CD4-positive, CD25-positive, alpha-beta regulatory T cell (primary cell): ENCODE results near the gene ITGB1. TPM values are rescaled to one million over a fixed set of nuclear protein-coding genes. Genes with fewer than 3 reads are reported as not detected.
"Not testable (repeated sequence)": the region's sequence is repeated elsewhere in the genome, so short reads cannot be mapped to it uniquely, and the experiment has no call there.

Experiments used
- ATAC-seq, 2 donors: fragments of 150-1000 bp; cut with Tn5 transposase; one replicate each; pipeline ENCODE4 v1.10.0; 2021; ENCODE audit warnings: low read depth in 2 of 2, moderate number of reproducible peaks in 2 of 2, moderate library complexity in 1 of 2
- DNase-seq, 3 donors: peaks; one replicate each; pipeline versions ENCODE4 v3.0.0 to v3.0.0-alpha.2; 2012 to 2022; ENCODE audit warnings: mixed read lengths in 1 of 3
- H3K27ac ChIP-seq: one replicate; pipeline ENCODE4 v1.7.0; 2013; ENCODE audit warnings: mild to moderate bottlenecking, low read length; ENCODE audit not compliant: insufficient read depth, poor library complexity, severe bottlenecking
- H3K27me3 ChIP-seq: one replicate; pipeline ENCODE4 v1.7.0; 2013; ENCODE audit warnings: low read length; ENCODE audit not compliant: control insufficient read depth, insufficient read depth
- H3K36me3 ChIP-seq: one replicate; pipeline ENCODE4 v1.7.0; 2013; ENCODE audit warnings: mild to moderate bottlenecking, low read length, moderate library complexity; ENCODE audit not compliant: control insufficient read depth, insufficient read depth
- H3K4me1 ChIP-seq: 2 replicates; pipeline ENCODE4 v1.7.0; 2013; ENCODE audit warnings: mild to moderate bottlenecking, low read length; ENCODE audit not compliant: insufficient read depth, control insufficient read depth, poor library complexity, severe bottlenecking
- H3K4me3 ChIP-seq: one replicate; pipeline ENCODE4 v1.7.0; 2013; ENCODE audit warnings: low read depth, mild to moderate bottlenecking, low read length, moderate library complexity
- H3K9me3 ChIP-seq, 2 experiments: 1 replicate in 1 of 2; 2 replicates in 1 of 2; pipeline ENCODE4 v1.7.0; 2013; ENCODE audit warnings: low read length in 2 of 2, mild to moderate bottlenecking in 1 of 2, moderate library complexity in 1 of 2; ENCODE audit not compliant: control insufficient read depth in 2 of 2
- H3K27ac Mint-ChIP-seq, 3 donors: one replicate each; pipeline ENCODE4 v1.8.0; 2020 to 2022; ENCODE audit warnings: mild to moderate bottlenecking in 3 of 3, mixed read lengths in 3 of 3, moderate library complexity in 2 of 3
- H3K27me3 Mint-ChIP-seq: one replicate; pipeline ENCODE4 v1.8.0; 2022; ENCODE audit warnings: mild to moderate bottlenecking, mixed read lengths
- H3K36me3 Mint-ChIP-seq: one replicate; pipeline ENCODE4 v1.8.0; 2020; ENCODE audit warnings: mixed read lengths
- H3K4me1 Mint-ChIP-seq, 4 donors: one replicate each; pipeline ENCODE4 v1.8.0; 2020 to 2022; ENCODE audit warnings: mixed read lengths in 4 of 4, mild to moderate bottlenecking in 1 of 4
- H3K4me3 Mint-ChIP-seq, 4 donors: one replicate each; pipeline ENCODE4 v1.8.0; 2020 to 2022; ENCODE audit warnings: mild to moderate bottlenecking in 4 of 4, mixed read lengths in 4 of 4, moderate library complexity in 3 of 4
- H3K9me3 Mint-ChIP-seq, 7 donors: one replicate each; pipeline ENCODE4 v1.8.0; 2020 to 2022; ENCODE audit warnings: mixed read lengths in 7 of 7, mild to moderate bottlenecking in 3 of 7, moderate library complexity in 2 of 7
- polyA plus RNA-seq, 4 donors: library from polyadenylated mRNA; unstranded; fragments of 300-500 nt; fragmentation: Illumina TruSeq; gene quantifications; one replicate each; pipeline ENCODE4 v1.2.3, GENCODE V29; 2021
- total RNA-seq: library from RNA; stranded (reverse); gene quantifications from one replicate; pipeline ENCODE4 v1.2.3, GENCODE V29; 2022

ITGB1 gene
- total RNA-seq (524 TPM), polyA plus RNA-seq (100 to 1,000 TPM; 360 to 577 (median 469) TPM)

GRCh38 chr10:32958085-32959005 is at the start of gene ITGB1:
Gene ITGB1, minus strand, starts transcription at chr10:32958230. Its CDS starts 22,672 bp downstream, at chr10:32935558.
- Mint-ChIP-seq H3K9me3 (peaks cover 0 to 3% (median 0%) of the 10 kb centered on the region in 7 donors), H3K27me3 (no peaks in the 10 kb centered on the region), H3K27ac (peak within 1 kb of the TSS; percentile 88 to 98 (median 95)), H3K4me1 (peaks cover 18 to 65% (median 57%) of the 10 kb centered on the region in 4 donors), H3K4me3 (peak within 1 kb of the TSS; percentile 89 to 98 (median 90)), H3K36me3 (no peaks in the 10 kb centered on the region)
- Histone ChIP-seq H3K9me3 (no peaks in the 10 kb centered on the region), H3K4me3 (peak within 1 kb of the TSS; percentile 99), H3K4me1 (peaks cover 49% of the 10 kb centered on the region), H3K36me3 (no peaks in the 10 kb centered on the region), H3K27ac (peak within 1 kb of the TSS; percentile 80), H3K27me3 (no peaks in the 10 kb centered on the region)
- ATAC-seq (peak; percentile 85 to 87), DNase-seq (peak; percentile 83 to 87 (median 84))

- ATAC-seq, result no peak
- H3K9me3 ChIP-seq, result no peaks in the 10 kb centered on the region
- H3K4me1 ChIP-seq, result peaks cover 31% of the 10 kb centered on the region
- no peaks in the 10 kb centered on the region for H3K36me3 Mint-ChIP-seq
- H3K27me3 Mint-ChIP-seq, result no peaks in the 10 kb centered on the region
- no peaks in the 10 kb centered on the region for H3K36me3 ChIP-seq
- peak overlapping the region; percentile 68 for H3K4me3 ChIP-seq
- peaks cover 26 to 44% (median 29%) of the 10 kb centered on the region in 4 donors for H3K4me1 Mint-ChIP-seq
- peaks cover 0 to 3% (median 0%) of the 10 kb centered on the region in 7 donors for H3K9me3 Mint-ChIP-seq
- no peaks in the 10 kb centered on the region for H3K27me3 ChIP-seq
- H3K27ac Mint-ChIP-seq, result peak overlapping the region; percentile 21 to 38 (median 29)
- no peak for DNase-seq
- H3K4me3 Mint-ChIP-seq, result peak overlapping the region in 1 of 4 donors; percentile 85
- peak overlapping the region; percentile 20 for H3K27ac ChIP-seq
Measured at GRCh38 chr10:33006342-33006887, 48.4 kb upstream of the ITGB1 start.

- H3K27ac Mint-ChIP-seq, result peak overlapping the region in 2 of 3 donors; percentile 38 to 60
- DNase-seq, result peak; percentile 21 to 44 (median 26)
- H3K4me1 Mint-ChIP-seq, result peaks cover 23 to 36% (median 25%) of the 10 kb centered on the region in 4 donors
Measured at GRCh38 chr10:33005322-33006301, 47.6 kb upstream of the ITGB1 start.

GRCh38 chr10:33001908-33002492 is 44.0 kb upstream of the ITGB1 start:
- Mint-ChIP-seq H3K27ac (no peak overlapping the region), H3K27me3 (no peaks in the 10 kb centered on the region), H3K36me3 (peaks cover 6% of the 10 kb centered on the region), H3K4me1 (peaks cover 0 to 11% (median 6%) of the 10 kb centered on the region in 4 donors), H3K9me3 (peaks cover 0 to 12% (median 3%) of the 10 kb centered on the region in 7 donors), H3K4me3 (no peak overlapping the region)
- Histone ChIP-seq H3K27ac (no peak overlapping the region), H3K4me3 (no peak overlapping the region), H3K36me3 (no peaks in the 10 kb centered on the region), H3K9me3 (no peaks in the 10 kb centered on the region), H3K27me3 (no peaks in the 10 kb centered on the region), H3K4me1 (no peaks in the 10 kb centered on the region)
- DNase-seq (no peak), ATAC-seq (no peak)

More at GRCh38 chr10:33005322-33006301, 47.6 kb upstream of the ITGB1 start:
- H3K4me1 ChIP-seq, result peaks cover 24% of the 10 kb centered on the region
- peak; percentile 42 to 44 for ATAC-seq
- H3K27ac ChIP-seq, result peak overlapping the region; percentile 20
- no peaks in the 10 kb centered on the region for H3K9me3 ChIP-seq
- Mint-ChIP-seq H3K4me3 (peak overlapping the region; percentile 68 to 85 (median 82)), H3K9me3 (peaks cover 0 to 3% (median 0%) of the 10 kb centered on the region in 7 donors), H3K27me3 (no peaks in the 10 kb centered on the region), H3K36me3 (peaks cover 4% of the 10 kb centered on the region)
- peak overlapping the region; percentile 68 for H3K4me3 ChIP-seq
- H3K27me3 ChIP-seq, result no peaks in the 10 kb centered on the region
- H3K36me3 ChIP-seq, result no peaks in the 10 kb centered on the region

DNA sequence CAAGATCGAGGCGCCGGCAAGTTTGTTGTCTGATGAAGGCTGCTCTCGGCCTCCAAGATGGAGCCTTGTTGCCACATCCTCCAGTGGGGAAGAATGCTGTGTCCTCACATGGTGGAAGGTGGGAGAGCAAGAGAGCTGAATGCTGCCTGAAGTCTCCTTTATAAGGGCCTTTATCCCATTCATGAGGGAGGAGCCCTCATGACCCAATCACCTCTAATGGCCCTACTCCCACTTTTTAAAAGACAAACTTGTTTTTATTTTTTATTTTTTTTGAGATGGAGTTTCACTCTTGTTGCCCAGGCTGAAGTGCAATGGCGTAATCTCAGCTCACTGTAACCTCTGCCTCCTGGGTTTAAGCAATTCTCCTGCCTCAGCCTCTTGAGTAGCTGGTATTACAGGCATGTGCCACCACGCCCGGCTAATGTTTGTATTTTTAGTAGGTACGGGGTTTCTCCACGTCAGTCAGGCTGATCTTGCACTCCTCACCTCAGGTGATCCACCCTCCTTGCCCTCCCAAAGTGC is 40.1 kb upstream of the ITGB1 start:
- not testable (repeated sequence) for H3K27me3 ChIP-seq, H3K4me3 ChIP-seq, H3K4me1 ChIP-seq, H3K9me3 ChIP-seq, H3K36me3 ChIP-seq, H3K4me3 Mint-ChIP-seq, H3K27ac Mint-ChIP-seq, DNase-seq, H3K27ac ChIP-seq, H3K36me3 Mint-ChIP-seq, ATAC-seq, H3K27me3 Mint-ChIP-seq
- H3K4me1 Mint-ChIP-seq, result peaks cover 0 to 13% (median 7%) of the 10 kb centered on the region in 4 donors
- peaks cover 0 to 17% (median 3%) of the 10 kb centered on the region in 7 donors for H3K9me3 Mint-ChIP-seq

DNA sequence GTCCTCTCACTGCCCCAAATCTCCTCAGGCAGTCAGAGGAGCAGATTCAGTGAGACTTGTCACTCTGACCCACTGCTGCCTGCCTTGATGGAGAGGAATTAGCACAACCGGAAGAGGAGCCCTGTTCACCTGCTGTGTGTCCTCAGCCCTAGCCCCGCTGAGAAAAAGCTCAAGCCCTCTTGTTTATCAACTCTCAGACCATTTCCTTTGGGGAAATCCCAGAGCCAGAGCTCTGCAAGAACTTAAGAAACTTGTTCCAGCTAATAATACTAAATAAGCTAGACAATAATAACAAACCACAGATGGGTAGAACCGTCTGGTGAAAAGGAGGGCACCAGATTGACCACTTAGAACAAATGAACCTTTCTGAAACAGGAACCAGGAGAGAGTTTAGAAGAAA is 37.7 kb upstream of the ITGB1 start:
- H3K27me3 ChIP-seq, result peaks cover 3% of the 10 kb centered on the region
- no peaks in the 10 kb centered on the region for H3K4me1 ChIP-seq
- Mint-ChIP-seq H3K27me3 (no peaks in the 10 kb centered on the region), H3K9me3 (peaks cover 0 to 17% (median 3%) of the 10 kb centered on the region in 7 donors), H3K4me3 (no peak overlapping the region), H3K4me1 (peaks cover 0 to 13% (median 7%) of the 10 kb centered on the region in 4 donors), H3K27ac (no peak overlapping the region), H3K36me3 (peaks cover 4% of the 10 kb centered on the region)
- H3K36me3 ChIP-seq, result no peaks in the 10 kb centered on the region
- no peak overlapping the region for H3K4me3 ChIP-seq
- no peak overlapping the region for H3K27ac ChIP-seq
- peak in 1 of 3 donors; percentile 17 for DNase-seq
- ATAC-seq, result no peak
- no peaks in the 10 kb centered on the region for H3K9me3 ChIP-seq
